GM12878 (cell line): Measurements from ENCODE around the gene SNX11. TPM values are rescaled to one million over a fixed set of nuclear protein-coding genes. Genes with fewer than 3 reads are reported as not detected.

Experiments used
- BRCA1 ChIP-seq: IDR thresholded peaks from 2 replicates; pipeline ENCODE4 v1.6.1; 2011; ENCODE audit warnings: low read depth, low read length, improper control_type of control experiment
- CBX5 ChIP-seq: sonication (generic); IDR thresholded peaks from 2 replicates; pipeline ENCODE4 v1.6.1; 2016; ENCODE audit warnings: low read depth, moderate library complexity, mild to moderate bottlenecking, inconsistent platforms
- CREM ChIP-seq: IDR thresholded peaks from 2 replicates; pipeline ENCODE4 v1.6.1; 2014; ENCODE audit warnings: antibody characterized with exemption, low read depth
- EP300 ChIP-seq, 2 experiments: fragments of 150-350 bp in 1 of 2; IDR thresholded peaks; 2 replicates each; pipeline ENCODE4 v1.6.1; 2011 to 2012; ENCODE audit warnings: low read depth in 2 of 2, low read length in 2 of 2, borderline replicate concordance in 1 of 2, improper control_type of control experiment in 1 of 2, inconsistent platforms in 1 of 2; ENCODE audit not compliant: control insufficient read depth in 1 of 2
- HCFC1 ChIP-seq: fragments of 150-350 bp; IDR thresholded peaks from 2 replicates; pipeline ENCODE4 v1.6.1; 2014; ENCODE audit warnings: low read length
- HDGF ChIP-seq: fragments of 450-650 bp; IDR thresholded peaks from 2 replicates; pipeline ENCODE4 v1.6.1; 2016; ENCODE audit warnings: antibody characterized with exemption
- RAD21 ChIP-seq: IDR thresholded peaks from 2 replicates; pipeline ENCODE4 v1.6.1; 2011; ENCODE audit warnings: mild to moderate bottlenecking, low read depth, low read length, moderate library complexity; ENCODE audit not compliant: insufficient read depth
- RBBP5 ChIP-seq: fragments of 200-600 bp; sonication (generic); conservative IDR thresholded peaks from 2 replicates; pipeline ENCODE4 v1.6.1; 2016
- SIX5 ChIP-seq: IDR thresholded peaks from 2 replicates; pipeline ENCODE4 v1.6.1; 2011; ENCODE audit warnings: mild to moderate bottlenecking, low read depth, low read length, moderate library complexity; ENCODE audit not compliant: severe bottlenecking
- SRF ChIP-seq, 2 experiments: IDR thresholded peaks; 2 replicates each; pipeline ENCODE4 v1.6.1; 2011; ENCODE audit warnings: low read depth in 2 of 2, low read length in 2 of 2, mild to moderate bottlenecking in 1 of 2, moderate library complexity in 1 of 2
- STAT1 ChIP-seq: fragments of 450-650 bp; conservative IDR thresholded peaks from 2 replicates; pipeline ENCODE4 v1.6.1; 2014; ENCODE audit warnings: antibody characterized with exemption, mild to moderate bottlenecking
- SUPT20H ChIP-seq: IDR thresholded peaks from 2 replicates; pipeline ENCODE4 v1.6.1; 2011; ENCODE audit warnings: low read depth, mild to moderate bottlenecking, low read length, moderate library complexity, borderline replicate concordance; ENCODE audit not compliant: control insufficient read depth
- TAF1 ChIP-seq: IDR thresholded peaks from 2 replicates; pipeline ENCODE4 v1.6.1; 2011; ENCODE audit warnings: mild to moderate bottlenecking, low read depth, low read length, borderline replicate concordance
- TBL1XR1 ChIP-seq: IDR thresholded peaks from 2 replicates; pipeline ENCODE4 v1.6.1; 2012; ENCODE audit warnings: low read depth, low read length, improper control_type of control experiment
- TCF3 ChIP-seq: IDR thresholded peaks from 2 replicates; pipeline ENCODE4 v1.6.1; 2012; ENCODE audit warnings: low read depth, mild to moderate bottlenecking, low read length, borderline replicate concordance; ENCODE audit not compliant: insufficient read depth
- TCF7 ChIP-seq: IDR thresholded peaks from 2 replicates; pipeline ENCODE4 v1.6.1; 2014; ENCODE audit warnings: antibody characterized with exemption, borderline replicate concordance
- YY1 ChIP-seq: IDR thresholded peaks from 2 replicates; pipeline ENCODE4 v1.6.1; 2011; ENCODE audit warnings: low read depth, mild to moderate bottlenecking, low read length
- ZBTB4 ChIP-seq: fragments of 450-650 bp; formaldehyde crosslinking; IDR thresholded peaks from 2 replicates; pipeline ENCODE4 v1.4.0; 2022; ENCODE audit warnings: mild to moderate bottlenecking, moderate library complexity
- ZNF207 ChIP-seq: fragments of 450-650 bp; IDR thresholded peaks from 2 replicates; pipeline ENCODE4 v1.6.1; 2014; ENCODE audit warnings: antibody characterized with exemption, mild to moderate bottlenecking, borderline replicate concordance
- polyA plus RNA-seq, 11 experiments: library from polyadenylated mRNA; depleted of rRNA in 4 of 11; unstranded in 6 of 11; stranded (reverse) in 5 of 11; fragments of >200 nt; fragmentation: Nextera tagmentation in 4 of 11; fragmentation: Illumina TruSeq in 1 of 11; extraction: Ambion mirVana in 4 of 11; extraction: Trizol in 1 of 11; gene quantifications; 1 replicate in 1 of 11; 2 replicates in 10 of 11; pipeline versions ENCODE4 v1.2.1 to v1.2.3, GENCODE V29; 2011 to 2016; ENCODE audit warnings: inconsistent platforms in 2 of 11, missing spikeins in 2 of 11, low read depth in 1 of 11
- total RNA-seq, 4 experiments: library from RNA; depleted of rRNA in 3 of 4; stranded (reverse); fragments of >200 nt in 3 of 4; fragmentation: Illumina TruSeq in 1 of 4; extraction: Trizol in 1 of 4; gene quantifications; 2 replicates each; pipeline versions ENCODE4 v1.2.1 to v1.2.3, GENCODE V29; 2013 to 2021
- TF ChIP-seq, protein P1 (sequence below): IDR thresholded peaks from 2 replicates; pipeline ENCODE4 v1.6.1; 2012; ENCODE audit warnings: low read depth, low read length, improper control_type of control experiment
- TF ChIP-seq, protein P2 (sequence below): fragments of 150-350 bp; IDR thresholded peaks from 2 replicates; pipeline ENCODE4 v1.6.1; 2014; ENCODE audit warnings: mild to moderate bottlenecking, low read depth, low read length
- TF ChIP-seq, protein P3 (sequence below): fragments of 450-650 bp; conservative IDR thresholded peaks from 2 replicates; pipeline ENCODE4 v1.6.1; 2017; ENCODE audit warnings: mild to moderate bottlenecking, moderate library complexity

Gene SNX11
- total and polyA plus RNA-seq, 10 of the 15 experiments (the other 5 are each of a cell fraction or from before 2014, with no cell fraction given): 34.2 to 127 (median 61.8) TPM

DNA sequence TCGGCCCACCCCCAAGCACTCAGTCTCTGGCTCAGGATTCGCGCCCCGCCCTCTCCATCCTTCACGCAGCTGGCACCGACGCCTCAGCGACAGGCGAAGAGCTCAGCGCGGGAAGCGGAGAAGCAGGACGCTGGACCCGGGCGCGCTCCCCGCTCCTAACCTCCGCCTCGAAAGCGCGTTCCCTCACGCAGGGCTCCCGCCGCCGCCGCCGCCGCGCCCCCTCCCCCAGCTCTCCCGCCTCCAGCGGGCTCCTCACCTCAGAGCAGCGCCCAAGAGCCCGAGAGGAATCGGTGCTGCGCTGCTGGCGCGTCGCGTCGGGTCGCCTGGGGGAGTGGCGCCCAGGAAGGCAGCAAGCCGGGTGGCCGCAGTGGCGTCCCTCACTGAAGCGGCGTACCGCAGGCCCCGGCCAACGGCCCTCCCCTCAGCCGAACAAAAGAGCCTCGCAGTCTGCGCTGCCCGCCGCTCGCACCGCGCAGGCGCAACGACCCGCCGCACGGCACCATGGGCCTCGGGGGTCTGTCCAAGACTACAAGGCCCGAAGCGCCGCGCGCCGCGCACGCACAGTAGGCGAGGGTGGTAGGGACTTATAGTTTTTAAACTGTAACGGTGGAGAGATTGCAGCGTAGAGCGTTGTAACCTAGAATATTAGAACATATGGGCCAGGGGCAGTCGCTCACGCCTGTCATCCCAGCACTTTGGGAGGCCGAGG lies 6.4 kb upstream of the SNX11 start, which contains the start of gene CBX1 (continued):
- TF ChIP-seq TCF3 (0 out of 2 replicates have a peak, but pooled peaks have one; percentile 7), YY1 (peak; percentile 63), EP300 (IDR thresholded peaks at IDR 0.05; ENCODE audit: borderline replicate concordance in 1 of 2, control insufficient read depth in 1 of 2, low read depth in 2 of 2, low read length in 2 of 2) (no peak), HCFC1 (peak; percentile 93), SUPT20H (no peak), ZNF207 (peak; percentile 83), STAT1 (peak; percentile 93), RAD21 (no peak), CREM (peak; percentile 66), RBBP5 (no peak), HDGF (no peak; the same call in 1 of the 2 replicates), BRCA1 (no peak), TAF1 (peak; percentile 38; the same call in 1 of the 2 replicates), CBX5 (peak; percentile 99), TCF7 (peak; percentile 22; the same call in 1 of the 2 replicates), SRF (IDR thresholded peaks at IDR 0.05; ENCODE audit: low read depth in 2 of 2, low read length in 2 of 2) (0 out of 4 replicates have a peak, but pooled peaks of 1 of the 2 experiments have one; percentile 4), ZBTB4 (CRISPR knock-in tag) (no peak), TBL1XR1 (no peak), SIX5 (peak; percentile 87)
- TF ChIP-seq, protein P1, sequence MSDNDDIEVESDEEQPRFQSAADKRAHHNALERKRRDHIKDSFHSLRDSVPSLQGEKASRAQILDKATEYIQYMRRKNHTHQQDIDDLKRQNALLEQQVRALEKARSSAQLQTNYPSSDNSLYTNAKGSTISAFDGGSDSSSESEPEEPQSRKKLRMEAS: peak; percentile 33; the same call in 1 of the 2 replicates
- TF ChIP-seq, protein P2, sequence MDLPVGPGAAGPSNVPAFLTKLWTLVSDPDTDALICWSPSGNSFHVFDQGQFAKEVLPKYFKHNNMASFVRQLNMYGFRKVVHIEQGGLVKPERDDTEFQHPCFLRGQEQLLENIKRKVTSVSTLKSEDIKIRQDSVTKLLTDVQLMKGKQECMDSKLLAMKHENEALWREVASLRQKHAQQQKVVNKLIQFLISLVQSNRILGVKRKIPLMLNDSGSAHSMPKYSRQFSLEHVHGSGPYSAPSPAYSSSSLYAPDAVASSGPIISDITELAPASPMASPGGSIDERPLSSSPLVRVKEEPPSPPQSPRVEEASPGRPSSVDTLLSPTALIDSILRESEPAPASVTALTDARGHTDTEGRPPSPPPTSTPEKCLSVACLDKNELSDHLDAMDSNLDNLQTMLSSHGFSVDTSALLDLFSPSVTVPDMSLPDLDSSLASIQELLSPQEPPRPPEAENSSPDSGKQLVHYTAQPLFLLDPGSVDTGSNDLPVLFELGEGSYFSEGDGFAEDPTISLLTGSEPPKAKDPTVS: no peak
- TF ChIP-seq, protein P3, sequence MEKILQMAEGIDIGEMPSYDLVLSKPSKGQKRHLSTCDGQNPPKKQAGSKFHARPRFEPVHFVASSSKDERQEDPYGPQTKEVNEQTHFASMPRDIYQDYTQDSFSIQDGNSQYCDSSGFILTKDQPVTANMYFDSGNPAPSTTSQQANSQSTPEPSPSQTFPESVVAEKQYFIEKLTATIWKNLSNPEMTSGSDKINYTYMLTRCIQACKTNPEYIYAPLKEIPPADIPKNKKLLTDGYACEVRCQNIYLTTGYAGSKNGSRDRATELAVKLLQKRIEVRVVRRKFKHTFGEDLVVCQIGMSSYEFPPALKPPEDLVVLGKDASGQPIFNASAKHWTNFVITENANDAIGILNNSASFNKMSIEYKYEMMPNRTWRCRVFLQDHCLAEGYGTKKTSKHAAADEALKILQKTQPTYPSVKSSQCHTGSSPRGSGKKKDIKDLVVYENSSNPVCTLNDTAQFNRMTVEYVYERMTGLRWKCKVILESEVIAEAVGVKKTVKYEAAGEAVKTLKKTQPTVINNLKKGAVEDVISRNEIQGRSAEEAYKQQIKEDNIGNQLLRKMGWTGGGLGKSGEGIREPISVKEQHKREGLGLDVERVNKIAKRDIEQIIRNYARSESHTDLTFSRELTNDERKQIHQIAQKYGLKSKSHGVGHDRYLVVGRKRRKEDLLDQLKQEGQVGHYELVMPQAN: peak; percentile 74; the same call in 1 of the 2 replicates
